Stimulated activated naive CD4-positive, alpha-beta T cell (primary cell): ENCODE data around the gene SND1.

ENCODE experiments used
- DNase-seq, 6 experiments: peaks; one replicate each; lab custom pipeline; 2025; lab: John Stamatoyannopoulos, UW

The SND1 gene

DNA sequence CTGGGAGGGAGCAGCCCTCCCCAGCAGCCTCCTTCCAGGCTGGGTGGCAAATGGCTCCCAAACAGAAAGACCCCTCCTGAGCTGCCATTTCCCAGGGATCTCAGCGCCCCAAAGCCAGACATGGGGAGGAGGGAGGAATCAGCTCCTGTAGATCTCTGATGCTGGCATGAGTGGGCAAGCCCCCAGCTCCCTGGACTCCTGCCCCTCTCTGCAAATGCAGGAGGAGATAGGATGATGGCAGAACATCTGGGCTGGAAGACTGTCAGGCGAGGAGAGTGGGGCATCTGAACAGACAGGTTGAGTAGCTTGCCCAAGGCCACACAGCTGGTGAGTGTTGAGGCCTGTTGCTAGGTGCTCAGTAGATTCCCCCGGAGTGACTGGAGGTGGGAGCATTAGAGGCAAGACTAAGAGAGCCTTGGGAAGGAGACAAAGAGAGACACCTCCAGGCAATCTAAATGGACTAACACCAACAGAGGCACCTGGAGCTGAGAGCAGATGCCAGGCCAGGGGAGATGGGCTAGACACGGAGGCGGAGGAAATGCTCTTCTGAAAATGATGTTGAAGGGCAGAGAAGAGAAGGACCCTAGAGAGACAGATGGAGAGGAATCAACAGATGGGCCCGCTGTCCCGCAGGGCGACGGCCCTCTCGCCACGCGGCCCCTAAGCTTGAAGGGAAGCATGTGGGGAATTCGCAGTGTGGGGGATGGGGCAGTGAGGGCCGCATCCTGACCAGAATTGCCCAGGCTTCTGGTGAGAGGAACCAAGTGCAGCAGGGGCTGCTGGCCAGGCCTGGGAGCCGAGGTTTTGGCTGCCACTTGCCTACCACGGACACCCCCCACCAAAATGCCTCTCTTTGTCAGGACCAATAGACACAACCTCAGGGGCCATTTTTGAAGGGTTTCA lies 464.1 kb downstream of the SND1 start:
- DNase-seq, result no peak

DNA sequence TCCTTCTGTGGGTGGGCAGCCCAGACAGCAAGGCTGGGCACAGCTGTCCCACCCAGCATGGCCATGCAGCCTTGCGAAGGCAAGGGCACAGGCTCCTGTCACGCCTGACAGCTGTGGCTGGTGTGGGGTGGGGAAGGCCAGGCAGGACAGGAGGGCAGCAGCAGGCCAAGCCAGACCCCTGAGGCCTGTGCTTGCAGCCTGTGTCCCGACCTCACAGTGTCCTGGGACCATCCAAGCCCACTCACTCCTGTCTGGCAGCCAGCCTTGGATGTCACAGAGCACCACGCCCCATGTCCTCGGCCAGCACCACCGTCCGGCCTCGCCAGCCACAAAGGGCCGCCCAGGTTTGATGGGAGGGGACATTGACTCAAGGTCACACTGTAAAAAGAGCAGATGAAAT lies 464.7 kb downstream of the SND1 start:
- no peak for DNase-seq

DNA sequence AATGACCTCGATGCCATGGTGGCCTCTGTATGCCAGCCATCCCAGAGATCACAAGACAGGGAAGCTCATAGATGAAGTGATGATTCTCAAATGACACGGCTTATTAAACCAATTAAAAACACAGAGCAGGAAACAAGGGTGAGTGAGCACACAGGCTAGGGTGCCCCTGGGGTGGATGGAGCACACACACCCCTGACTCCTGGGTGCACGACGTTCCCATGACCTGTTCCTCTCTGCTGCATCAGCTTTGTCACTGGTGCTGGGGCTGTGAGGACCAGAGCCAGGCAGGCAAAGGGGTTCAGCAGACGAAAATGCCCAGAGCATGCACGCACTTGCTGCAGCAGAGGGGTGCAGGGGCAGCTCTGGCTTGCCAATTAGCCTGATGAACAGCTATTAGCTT lies 465.7 kb downstream of the SND1 start:
- DNase-seq, result no peak

DNA sequence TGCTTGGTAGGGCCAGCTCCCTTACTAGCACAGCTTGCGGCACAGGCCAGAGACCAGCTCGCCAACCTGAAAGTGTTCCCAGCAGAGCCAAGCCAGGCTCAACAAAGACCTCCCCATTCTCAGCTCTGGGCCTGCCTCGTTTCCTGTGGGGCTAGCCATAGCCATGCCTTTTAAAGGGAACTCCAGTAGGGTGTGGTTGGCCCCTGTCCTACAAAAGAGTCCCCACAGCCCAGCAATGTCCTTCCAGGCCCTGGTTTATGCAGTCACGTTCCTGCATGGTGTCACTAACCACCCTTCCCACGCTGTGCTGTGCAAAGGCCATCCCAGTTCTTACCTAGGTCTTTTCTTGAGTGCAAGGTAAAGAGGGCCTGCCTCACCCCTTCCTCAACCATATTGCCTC lies 467.0 kb downstream of the SND1 start:
- DNase-seq, result no peak

DNA sequence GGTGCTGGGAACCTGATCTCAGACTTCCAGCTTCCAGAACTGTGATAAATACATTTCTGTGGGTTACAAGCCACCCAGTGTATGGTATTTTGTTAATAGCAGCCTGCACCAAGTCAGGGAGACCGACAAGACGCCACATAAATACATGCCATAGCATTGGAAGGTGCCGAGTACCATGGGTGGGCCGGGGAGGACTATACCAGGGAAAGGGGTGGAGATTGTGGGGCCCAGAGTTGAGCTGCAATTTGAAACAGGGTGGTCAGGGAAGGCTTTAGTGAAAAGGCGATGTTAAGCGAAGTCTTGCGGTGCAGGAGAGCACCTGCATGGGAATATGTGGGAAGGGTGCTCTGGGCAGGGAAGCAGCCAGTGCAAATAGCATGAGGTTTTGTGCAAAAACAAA lies 468.1 kb downstream of the SND1 start:
- no peak for DNase-seq

DNA sequence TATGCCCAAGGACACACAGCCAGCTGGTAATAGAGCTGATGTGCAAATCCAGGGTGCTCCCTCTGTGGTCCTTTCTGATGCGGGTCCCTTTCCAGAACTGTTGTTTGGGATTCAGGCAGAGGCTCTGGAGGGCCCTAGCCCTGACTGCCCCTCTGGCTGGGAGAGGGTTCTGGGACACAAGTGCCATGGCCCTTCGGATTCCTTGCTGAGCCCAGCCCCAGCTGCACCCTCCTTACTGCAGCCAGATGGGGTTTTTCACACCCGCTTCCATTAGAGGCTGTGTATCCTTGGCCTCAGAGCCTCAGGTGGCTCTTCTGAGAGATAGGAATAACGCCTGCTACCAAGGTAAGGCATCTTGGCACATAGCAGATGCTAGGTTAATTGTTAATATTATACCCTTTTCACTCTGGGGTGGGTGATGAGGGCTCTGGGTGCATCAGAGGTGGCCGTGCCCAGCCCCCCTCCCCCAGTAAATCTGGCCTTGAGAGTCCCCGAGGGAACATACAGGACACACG lies 469.0 kb downstream of the SND1 start:
- no peak for DNase-seq

DNA sequence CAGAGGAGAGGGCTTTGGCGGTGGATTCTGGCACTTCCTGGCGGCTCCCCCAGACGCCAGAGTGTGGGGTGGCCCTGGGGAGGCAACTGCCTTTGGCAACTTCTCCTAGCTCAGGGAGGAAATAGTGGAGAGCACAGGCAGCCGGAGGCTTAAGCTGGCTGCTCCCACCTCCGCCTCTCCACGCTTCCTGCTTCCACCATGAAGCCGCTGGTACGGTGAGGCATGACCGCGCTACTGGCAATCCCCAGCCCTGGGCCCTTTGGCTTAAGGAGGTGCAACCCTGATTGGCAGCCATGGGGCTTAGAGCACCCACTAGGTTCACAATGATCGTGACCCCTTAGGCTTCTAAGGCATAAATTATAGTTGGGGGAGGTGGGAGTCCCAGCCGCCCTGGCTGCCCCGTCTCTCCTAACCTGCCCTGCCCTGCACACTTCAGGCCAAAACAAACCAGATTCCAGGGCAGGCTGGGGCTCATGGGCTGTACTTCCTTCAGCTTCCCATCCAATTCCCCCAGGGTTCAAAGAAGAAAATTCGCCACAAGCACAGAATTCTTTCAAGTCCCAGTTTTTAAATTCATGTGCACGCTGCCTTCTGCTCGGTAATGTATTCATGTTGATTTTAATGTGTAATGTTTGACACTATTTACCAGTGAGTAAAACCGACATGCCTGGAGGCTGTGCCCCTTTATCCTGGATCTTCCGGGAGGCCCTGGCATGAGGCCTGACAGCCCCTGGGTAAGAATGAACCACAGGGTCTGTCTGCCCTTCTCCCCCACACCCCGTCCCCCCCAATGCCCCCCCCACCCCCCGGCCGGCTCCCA lies 469.9 kb downstream of the SND1 start:
- no peak for DNase-seq

DNA sequence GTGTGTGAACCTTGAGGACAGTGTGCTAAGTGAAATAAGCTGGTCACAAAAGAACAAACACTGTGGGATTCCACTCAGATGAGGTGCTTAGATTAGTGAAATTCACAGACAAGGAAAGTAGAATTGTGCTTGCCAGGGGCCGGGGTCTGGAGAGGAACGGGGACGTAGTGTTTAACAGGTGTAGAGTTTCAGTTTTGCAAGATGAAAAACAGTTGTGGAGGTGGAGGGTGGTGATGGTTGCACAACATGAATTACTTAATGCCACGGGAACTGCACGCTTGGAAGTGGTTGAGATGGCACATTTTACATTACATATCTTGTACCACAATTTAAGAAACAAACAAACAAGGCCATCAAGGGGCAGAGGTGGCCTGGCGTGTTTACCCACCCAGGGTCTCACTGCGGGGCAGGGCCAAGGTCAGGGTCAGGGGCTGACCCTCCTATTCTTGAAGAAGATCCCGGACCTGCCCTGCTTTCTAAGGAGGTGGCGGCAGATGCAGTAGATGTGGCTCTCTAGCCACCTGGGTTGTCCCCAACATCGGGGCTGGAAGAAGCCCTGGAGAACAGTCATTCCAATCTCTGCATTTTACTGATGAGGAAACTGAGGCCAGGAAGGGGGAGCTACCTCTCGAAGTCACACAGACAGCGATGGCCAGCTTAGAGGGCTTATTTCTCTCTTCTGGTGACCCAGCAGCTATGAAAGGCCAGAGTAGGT lies 470.7 kb downstream of the SND1 start:
- no peak for DNase-seq

DNA sequence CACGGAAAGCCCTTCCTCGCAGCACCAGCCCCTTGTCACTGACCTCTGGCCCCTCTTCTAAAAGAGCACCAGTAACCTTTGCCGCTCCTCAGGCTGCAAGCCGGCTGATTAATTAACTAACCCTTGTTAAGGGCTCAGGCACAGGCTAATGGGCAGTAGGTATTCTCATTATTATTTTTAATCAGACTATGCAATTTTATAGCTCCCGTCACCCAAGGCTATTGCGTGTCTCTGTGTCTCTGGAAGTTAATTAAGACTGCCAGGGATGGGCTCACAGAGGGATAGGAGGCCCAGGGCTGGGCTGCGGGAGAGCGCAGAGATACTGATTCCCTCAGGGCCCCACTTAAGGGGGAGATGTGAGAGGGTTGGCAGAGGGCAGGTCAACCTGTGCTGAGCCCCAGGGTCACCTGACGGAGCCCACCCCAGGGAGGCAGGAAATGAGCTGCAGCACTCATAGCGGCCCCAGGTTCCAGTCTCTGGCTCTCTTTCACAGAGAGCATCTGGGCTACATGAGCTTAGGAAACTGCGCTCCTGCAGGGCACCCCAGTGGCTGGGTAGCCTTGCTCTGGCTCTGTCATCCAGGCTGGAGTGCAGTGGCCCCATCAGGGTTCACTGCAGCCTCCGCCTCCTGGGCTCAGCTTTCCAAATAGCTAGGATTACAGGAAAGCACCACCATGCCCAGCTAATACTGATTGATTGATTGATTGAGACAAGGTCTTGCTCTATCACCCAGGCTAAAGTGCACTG lies 471.5 kb downstream of the SND1 start:
- no peak for DNase-seq

DNA sequence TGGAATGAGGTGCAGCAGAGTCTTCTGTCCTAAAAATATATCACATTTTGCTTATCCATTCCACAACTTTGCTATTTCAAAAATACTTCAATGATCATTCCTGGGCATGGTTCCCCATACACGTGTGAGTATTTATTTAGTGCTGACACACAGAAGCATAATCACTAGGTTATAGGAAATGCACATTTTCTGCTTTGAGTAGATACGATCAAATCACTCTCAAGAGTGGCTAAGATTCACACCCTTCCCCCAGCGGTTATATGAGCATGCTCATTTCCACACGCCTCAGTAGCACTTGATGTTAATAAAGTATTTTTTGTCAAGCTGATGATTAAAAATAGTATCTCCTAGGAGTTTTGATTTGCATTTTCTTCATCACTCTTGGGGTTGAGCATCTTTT lies 472.8 kb downstream of the SND1 start:
- peak in 2 of 6 experiments; percentile 10 to 18 for DNase-seq

DNA sequence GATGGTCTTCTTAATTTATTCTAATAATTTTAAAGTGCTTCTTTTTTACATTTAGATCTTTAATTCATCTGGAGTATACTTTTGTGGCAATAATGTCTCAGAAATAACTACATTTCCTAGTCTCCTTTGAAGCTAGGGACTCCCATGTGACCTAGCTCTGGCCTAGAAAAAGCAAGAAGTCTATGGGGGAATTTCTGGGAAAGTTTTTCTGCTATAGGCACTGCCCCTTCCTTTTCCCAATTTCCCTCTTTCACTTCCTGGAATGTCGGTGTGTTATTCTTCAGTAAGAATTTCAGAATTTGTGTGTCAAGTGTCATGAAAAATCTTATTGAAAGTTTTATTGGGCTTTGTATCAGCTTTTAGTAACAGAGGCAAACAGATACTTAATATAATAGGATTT lies 473.8 kb downstream of the SND1 start:
- DNase-seq, result no peak

DNA sequence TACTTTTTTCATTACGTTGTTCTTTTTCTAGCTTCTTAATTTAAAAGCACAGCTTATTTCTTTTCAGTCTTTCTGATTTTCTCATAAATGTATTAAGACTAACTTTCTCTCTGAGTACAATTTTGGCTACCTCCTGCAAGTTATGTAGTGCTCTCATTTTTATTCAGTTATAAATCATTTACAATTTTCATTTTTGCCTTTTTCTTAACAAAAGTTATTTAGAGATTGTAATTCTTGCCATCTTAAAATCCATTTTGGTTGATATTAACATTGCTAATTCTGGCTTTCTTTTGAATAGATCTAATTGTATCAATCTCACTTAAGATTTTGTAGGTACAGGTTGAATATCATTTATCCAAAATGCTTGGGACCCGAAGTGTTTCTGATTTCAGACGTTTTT lies 476.4 kb downstream of the SND1 start:
- no peak for DNase-seq

DNA sequence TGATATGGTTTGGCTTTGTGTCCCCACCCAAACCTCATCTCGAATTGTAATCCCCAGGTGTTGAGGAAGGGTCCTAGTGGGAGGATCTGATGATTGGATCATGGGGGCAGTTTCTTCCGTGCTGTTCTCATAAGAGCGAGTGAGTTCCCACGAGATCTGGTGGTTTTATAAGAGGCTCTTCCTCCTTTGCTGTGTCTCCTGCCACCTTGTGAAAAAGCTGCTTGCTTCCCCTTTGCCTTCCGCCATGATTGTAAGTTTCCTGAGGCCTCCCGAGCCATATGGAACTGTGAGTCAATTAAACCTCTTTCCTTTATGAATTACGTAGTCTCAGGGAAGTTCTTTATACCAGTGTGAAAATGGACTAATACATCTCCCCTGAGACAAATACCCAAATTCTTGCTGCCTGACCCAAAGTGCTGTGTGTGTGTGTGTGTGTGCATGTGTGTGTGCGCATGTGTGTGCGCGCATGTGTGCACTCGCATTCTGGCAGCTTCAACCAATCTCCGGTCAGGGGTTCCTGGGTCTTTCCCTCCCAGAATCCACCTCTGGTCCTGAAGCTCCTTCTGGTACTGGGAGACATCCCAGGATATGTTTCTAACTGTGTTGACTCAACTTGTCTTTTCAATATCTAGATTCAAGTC lies 477.4 kb downstream of the SND1 start:
- no peak for DNase-seq

DNA sequence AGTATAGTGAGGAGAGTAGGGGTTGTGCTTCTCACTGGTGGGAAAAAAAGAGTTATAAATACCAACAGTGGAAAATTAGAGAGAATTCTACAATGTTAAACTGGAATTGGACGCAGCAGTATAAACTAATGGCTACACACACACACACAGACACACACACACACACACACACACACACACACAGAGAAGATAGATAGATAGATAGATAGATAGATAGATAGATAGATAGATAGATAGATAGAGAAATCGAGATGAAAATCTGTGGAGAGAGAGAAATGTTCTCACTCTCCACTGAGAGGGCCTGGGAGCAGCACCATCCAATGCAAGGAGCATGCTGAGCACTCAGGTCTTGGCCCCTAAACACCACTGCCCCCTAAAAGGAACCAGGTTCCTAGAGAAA lies 479.1 kb downstream of the SND1 start:
- no peak for DNase-seq

DNA sequence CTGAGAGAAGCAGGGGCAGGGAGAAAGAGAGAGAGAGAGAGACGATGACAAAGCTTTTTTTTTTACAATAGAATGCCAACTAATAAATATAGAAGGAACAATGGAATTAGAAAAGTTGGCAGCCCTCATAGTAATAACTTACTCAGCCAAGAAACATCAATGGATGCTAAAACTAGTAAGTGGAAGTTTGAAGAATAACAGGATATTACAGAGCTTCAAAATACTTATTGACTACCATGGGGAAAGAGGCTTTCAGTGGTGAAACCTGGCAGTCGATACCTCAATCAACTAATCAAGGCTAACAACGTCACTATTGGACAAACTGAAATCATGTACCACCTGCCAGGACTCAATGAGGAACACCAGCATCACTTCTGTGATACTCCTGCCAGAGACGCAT lies 479.7 kb downstream of the SND1 start:
- DNase-seq, result no peak

DNA sequence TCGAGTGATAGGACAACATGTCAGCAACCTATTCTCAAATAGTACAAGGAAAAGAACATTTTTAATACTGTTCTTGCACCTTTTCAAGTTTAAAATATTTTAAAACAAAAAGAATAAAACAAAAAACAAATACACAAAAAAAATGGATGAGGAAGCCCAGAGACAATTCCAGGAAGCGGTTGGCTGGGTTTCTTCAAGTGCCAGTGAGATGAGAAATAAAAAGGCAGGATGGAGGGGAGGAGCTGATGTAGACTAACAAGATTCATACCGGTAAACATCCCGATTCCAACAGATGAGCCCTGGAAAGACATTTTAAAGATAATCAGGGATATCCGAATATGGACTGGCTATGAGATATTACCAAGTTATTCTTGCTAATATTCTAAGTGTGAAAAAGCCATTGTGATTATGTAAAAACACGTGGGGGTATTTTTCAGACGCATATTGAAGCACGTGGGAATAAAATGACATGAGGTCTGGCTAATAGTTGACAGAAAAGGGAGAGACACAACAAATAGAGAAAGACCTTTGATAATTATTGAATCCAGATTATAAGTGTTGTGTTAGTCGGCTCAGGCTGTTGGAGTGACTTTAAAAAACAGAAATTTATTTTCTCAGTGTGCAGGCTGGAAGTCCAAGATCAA lies 480.6 kb downstream of the SND1 start:
- DNase-seq, result no peak

DNA sequence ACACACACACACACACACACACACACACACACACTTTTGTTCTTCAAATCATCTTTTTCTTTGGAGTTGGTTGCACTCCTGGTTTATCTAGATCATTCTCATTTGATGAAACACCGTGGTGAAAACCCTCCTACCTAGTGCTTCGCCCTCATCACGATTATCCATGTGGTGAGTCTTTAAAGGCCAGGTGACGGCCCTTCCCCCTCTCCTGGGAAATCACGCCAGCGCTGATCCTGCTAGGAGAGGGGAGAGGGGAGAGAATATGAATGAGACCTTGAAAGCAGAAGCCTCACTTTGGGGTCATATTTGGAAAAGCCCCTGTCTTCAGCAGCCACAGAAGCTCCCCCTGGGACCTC lies 483.1 kb downstream of the SND1 start:
- DNase-seq, result peak in 1 of 6 experiments; percentile 41

DNA sequence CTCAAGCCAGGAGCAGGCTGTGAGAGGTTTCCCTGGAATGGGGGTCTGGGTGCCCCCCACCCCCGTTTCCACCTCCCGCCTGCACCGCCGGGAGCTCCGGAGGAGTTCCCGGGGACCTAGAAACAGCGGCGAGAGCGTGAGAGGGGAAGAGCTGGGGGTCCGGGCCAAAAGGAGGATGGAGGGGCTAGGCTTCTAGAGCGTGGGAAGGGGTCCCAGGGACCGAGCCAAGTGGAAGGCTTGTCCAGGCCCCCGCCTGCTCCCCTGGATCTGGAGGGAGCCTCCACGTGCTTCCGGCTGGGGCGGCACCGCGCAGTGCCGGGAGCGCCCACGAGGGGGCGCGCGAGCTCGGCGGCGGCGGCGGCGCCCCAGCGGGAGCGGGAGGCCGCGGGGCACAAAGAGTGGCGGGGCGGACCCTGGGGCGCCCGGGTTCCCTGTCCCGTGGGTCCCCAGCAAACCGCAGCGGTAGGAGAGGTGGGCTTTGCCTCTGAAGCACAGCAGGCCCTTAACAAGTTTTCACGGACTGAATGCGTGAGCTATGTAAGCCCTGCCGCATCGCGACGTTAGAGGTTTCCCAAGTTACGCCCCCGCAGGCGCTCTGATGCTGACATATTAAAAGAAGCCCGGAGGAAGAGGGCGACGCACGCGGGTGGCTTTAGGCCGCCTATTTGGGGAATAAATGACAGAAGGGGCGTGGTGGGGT lies 483.7 kb downstream of the SND1 start:
- DNase-seq, result peak; percentile 33 to 73 (median 64)

DNA sequence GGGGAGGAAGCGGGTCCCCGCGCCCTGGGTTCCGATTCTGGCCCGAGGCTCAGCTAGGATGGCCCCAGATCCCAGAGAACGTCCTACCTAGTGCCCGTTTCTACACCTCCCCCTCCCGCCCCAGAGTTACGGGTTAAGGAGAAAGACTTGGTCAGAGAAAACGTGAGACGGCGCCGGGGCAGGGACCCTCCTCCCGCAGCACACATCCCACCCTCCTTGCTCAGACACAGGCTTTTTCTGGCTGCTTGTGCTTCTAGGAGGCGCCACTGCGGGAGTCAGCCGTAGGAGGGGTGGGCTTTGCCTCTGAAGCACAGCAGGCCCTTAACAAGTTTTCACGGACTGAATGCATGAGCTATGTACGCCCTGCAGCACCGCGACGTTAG lies 484.2 kb downstream of the SND1 start:
- no peak for DNase-seq

DNA sequence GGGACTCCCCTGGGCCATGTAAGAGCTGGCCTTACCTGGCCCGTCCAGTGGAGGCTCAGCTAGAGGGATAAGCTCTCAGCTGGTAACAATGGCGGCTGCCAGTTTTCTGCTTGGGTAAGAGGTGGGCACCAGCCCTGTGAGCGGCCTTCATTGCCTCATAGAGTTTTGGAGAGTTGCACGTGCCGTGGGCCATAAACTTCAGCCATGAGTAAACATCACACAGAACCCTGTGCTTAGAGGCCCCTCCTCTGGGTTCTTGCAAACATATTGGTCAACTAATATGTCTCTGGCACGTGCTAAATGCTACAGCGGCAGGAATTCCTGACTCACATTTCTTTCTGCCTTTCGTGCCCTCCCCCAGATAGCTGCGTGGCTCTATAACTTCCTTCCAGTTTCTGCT lies 485.2 kb downstream of the SND1 start:
- no peak for DNase-seq
